Neural cell (in vitro differentiated cells): ENCODE results near the gene HTATSF1. TPM values are rescaled to one million over a fixed set of nuclear protein-coding genes. Genes with fewer than 3 reads are reported as not detected.

Experiments
- H2AFZ ChIP-seq: fragments of 200-600, 300-800 bp; sonication (generic), shearing (Covaris generic); 2 replicates; pipeline ENCODE4 v1.6.0; 2014; ENCODE audit warnings: low read depth, mild to moderate bottlenecking, antibody characterized with exemption, low read length, moderate library complexity
- H3F3A ChIP-seq: fragments of 200-600 bp; shearing (Covaris generic); 2 replicates; pipeline ENCODE4 v1.6.1; 2016; ENCODE audit warnings: mild to moderate bottlenecking, moderate library complexity, mixed read lengths, antibody characterized with exemption, low read length; ENCODE audit not compliant: insufficient read depth, poor library complexity, severe bottlenecking
- H3K27ac ChIP-seq: fragments of 200-600, 300-800 bp; sonication (generic), shearing (Covaris generic); 2 replicates; pipeline ENCODE4 v1.5.1; 2014; ENCODE audit warnings: mild to moderate bottlenecking, low read length, moderate library complexity
- H3K27me3 ChIP-seq: fragments of 300-800, 200-600 bp; sonication (generic), shearing (Covaris generic); 2 replicates; pipeline ENCODE4 v1.6.0; 2014; ENCODE audit warnings: mild to moderate bottlenecking, low read depth, low read length, moderate library complexity; ENCODE audit not compliant: insufficient read depth
- H3K36me3 ChIP-seq: fragments of 300-800, 200-600 bp; sonication (generic), shearing (Covaris generic); 2 replicates; pipeline ENCODE4 v1.5.1; 2014; ENCODE audit warnings: mild to moderate bottlenecking, antibody characterized with exemption, low read length, moderate library complexity; ENCODE audit not compliant: insufficient read depth
- H3K4me2 ChIP-seq: fragments of 300-800, 200-600 bp; sonication (generic), shearing (Covaris generic); 2 replicates; pipeline ENCODE4 v1.6.0; 2014; ENCODE audit warnings: mild to moderate bottlenecking, low read length
- H3K4me3 ChIP-seq: fragments of 300-800, 200-600 bp; sonication (generic), shearing (Covaris generic); 2 replicates; pipeline ENCODE4 v1.5.1; 2014; ENCODE audit warnings: mild to moderate bottlenecking, low read length, moderate library complexity
- H3K79me2 ChIP-seq: fragments of 200-600 bp; shearing (Covaris generic); replicated peaks from 2 replicates; pipeline ENCODE4 v1.6.0; 2014; ENCODE audit warnings: mild to moderate bottlenecking, low read length, moderate library complexity; ENCODE audit not compliant: insufficient read depth
- H3K9ac ChIP-seq: fragments of 300-800, 200-600 bp; sonication (generic), shearing (Covaris generic); 2 replicates; pipeline ENCODE4 v1.6.1; 2016; ENCODE audit warnings: mild to moderate bottlenecking, low read length, mixed read lengths
- H3K9me2 ChIP-seq: fragments of 200-600 bp; shearing (Covaris generic); 2 replicates; pipeline ENCODE4 v1.6.1; 2016; ENCODE audit warnings: mild to moderate bottlenecking, low read length, mixed read lengths; ENCODE audit not compliant: insufficient read depth
- H3K9me3 ChIP-seq: fragments of 200-600, 300-800 bp; sonication (generic), shearing (Covaris generic); 2 replicates; pipeline ENCODE4 v1.6.1; 2016; ENCODE audit warnings: mild to moderate bottlenecking, mixed run types, low read length, moderate library complexity, mixed read lengths
- H4K20me1 ChIP-seq: fragments of 200-600 bp; shearing (Covaris generic); 2 replicates; pipeline ENCODE4 v1.6.1; 2016; ENCODE audit warnings: mild to moderate bottlenecking, mixed run types; ENCODE audit not compliant: insufficient read depth
- EP300 ChIP-seq: fragments of 450-650 bp; conservative IDR thresholded peaks from 2 replicates; pipeline ENCODE4 v1.6.1; 2014; ENCODE audit warnings: antibody characterized with exemption, mild to moderate bottlenecking, moderate library complexity; ENCODE audit not compliant: poor library complexity, severe bottlenecking
- EZH2 ChIP-seq: fragments of 200-600, 300-800 bp; shearing (Covaris generic), sonication (generic); IDR thresholded peaks from 2 replicates; pipeline ENCODE4 v1.6.1; 2014; ENCODE audit warnings: antibody characterized with exemption, low read length, borderline replicate concordance, mild to moderate bottlenecking; ENCODE audit not compliant: insufficient read depth, poor library complexity, severe bottlenecking
- MXI1 ChIP-seq: fragments of 450-650 bp; conservative IDR thresholded peaks from 2 replicates; pipeline ENCODE4 v1.6.1; 2014; ENCODE audit warnings: antibody characterized with exemption, mild to moderate bottlenecking; ENCODE audit not compliant: poor library complexity, severe bottlenecking
- POLR2AphosphoS5 ChIP-seq: IDR thresholded peaks from 2 replicates; pipeline ENCODE4 v1.6.1; 2012
- RAD21 ChIP-seq: fragments of 450-650 bp; conservative IDR thresholded peaks from 2 replicates; pipeline ENCODE4 v1.6.1; 2014; ENCODE audit warnings: antibody characterized with exemption, mild to moderate bottlenecking, moderate library complexity
- SMC3 ChIP-seq: fragments of 450-650 bp; conservative IDR thresholded peaks from 2 replicates; pipeline ENCODE4 v1.6.1; 2014; ENCODE audit warnings: antibody characterized with exemption, mild to moderate bottlenecking, moderate library complexity; ENCODE audit not compliant: poor library complexity
- TAF1 ChIP-seq: IDR thresholded peaks from 2 replicates; pipeline ENCODE4 v1.6.1; 2012; ENCODE audit warnings: low read depth
- polyA plus RNA-seq: library from polyadenylated mRNA; depleted of rRNA; stranded (reverse); fragments of >200 nt; gene quantifications from 2 replicates; pipeline ENCODE4 v1.2.3, GENCODE V29; 2014
- TF ChIP-seq, protein P1 (sequence below): IDR thresholded peaks from 2 replicates; pipeline ENCODE4 v1.6.1; 2012; ENCODE audit warnings: borderline replicate concordance
- TF ChIP-seq, protein P2 (sequence below): fragments of 450-650 bp; IDR thresholded peaks from 2 replicates; pipeline ENCODE4 v1.5.1; 2014; ENCODE audit warnings: antibody characterized with exemption, mild to moderate bottlenecking, moderate library complexity; ENCODE audit not compliant: poor library complexity, severe bottlenecking

HTATSF1 gene
- polyA plus RNA-seq, 1 donor from 2014 or later = 137 TPM

DNA sequence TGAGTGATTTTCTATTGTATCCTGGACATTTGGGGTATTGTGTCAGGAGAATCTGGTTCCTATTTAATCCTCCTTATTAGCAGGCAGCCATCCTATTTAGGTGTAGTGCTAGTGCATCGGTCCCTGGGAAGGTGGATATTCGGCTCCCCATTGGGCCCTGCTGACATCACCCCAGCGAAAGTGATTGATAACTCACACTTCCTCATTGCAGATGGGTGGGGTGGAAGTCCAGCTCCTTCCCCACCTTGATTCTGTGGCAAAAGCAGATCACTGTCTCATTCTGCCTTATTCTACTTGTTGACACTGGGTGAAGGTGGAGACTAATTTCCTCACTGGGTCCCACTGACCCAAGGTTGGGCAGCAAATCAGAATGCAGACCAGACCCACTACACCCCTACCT, 32.8 kb upstream of the HTATSF1 start:
- H3K36me3 ChIP-seq = no peaks in the 10 kb centered on the region
- no peaks in the 10 kb centered on the region for H3F3A ChIP-seq
- H3K27ac ChIP-seq = no peak overlapping the region
- H3K9ac ChIP-seq = no peak overlapping the region
- H4K20me1 ChIP-seq = no peaks in the 10 kb centered on the region
- H3K9me3 ChIP-seq = no peaks in the 10 kb centered on the region
- no peak overlapping the region for H2AFZ ChIP-seq
- H3K4me3 ChIP-seq = no peak overlapping the region
- H3K27me3 ChIP-seq = no peaks in the 10 kb centered on the region
- H3K4me2 ChIP-seq = no peak overlapping the region
- no peaks in the 10 kb centered on the region for H3K79me2 ChIP-seq
- TF ChIP-seq POLR2AphosphoS5 = no peak
- TF ChIP-seq TAF1 = no peak
- no peak for TF ChIP-seq RAD21
- TF ChIP-seq EZH2 = no peak
- no peak for TF ChIP-seq MXI1
- TF ChIP-seq EP300 = no peak
- no peak for TF ChIP-seq SMC3
- H3K9me2 ChIP-seq = no peaks in the 10 kb centered on the region

DNA sequence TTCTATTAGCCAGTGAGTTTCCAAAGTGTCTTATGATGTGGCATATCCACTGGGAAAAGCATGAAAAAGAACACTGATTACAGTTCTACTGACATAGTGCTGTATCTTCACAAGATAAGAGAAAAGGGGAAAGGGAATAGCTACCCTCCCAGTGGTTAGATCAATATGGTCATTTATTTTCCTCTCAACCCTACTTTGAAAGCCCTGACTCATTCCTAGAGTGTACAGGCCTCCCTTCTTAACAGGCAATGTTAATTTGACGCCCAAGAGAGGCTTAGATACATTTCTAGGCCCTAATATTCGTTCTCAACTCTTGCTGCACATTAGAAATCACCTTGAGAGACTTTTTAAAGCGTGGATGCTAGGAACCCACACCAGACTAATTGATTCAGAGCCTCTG, 30.1 kb upstream of the HTATSF1 start:
- no peaks in the 10 kb centered on the region for H3K9me3 ChIP-seq
- no peak overlapping the region for H2AFZ ChIP-seq
- no peaks in the 10 kb centered on the region for H3K36me3 ChIP-seq
- no peak overlapping the region for H3K9ac ChIP-seq
- H3K79me2 ChIP-seq = no peaks in the 10 kb centered on the region
- no peak overlapping the region for H3K4me2 ChIP-seq
- no peak overlapping the region for H3K4me3 ChIP-seq
- H3K9me2 ChIP-seq = no peaks in the 10 kb centered on the region
- H3K27ac ChIP-seq = no peak overlapping the region
- no peaks in the 10 kb centered on the region for H3F3A ChIP-seq
- TF ChIP-seq EP300 (no peak), RAD21 (no peak), POLR2AphosphoS5 (no peak), EZH2 (no peak), SMC3 (no peak), TAF1 (no peak)
- TF ChIP-seq, protein P1, sequence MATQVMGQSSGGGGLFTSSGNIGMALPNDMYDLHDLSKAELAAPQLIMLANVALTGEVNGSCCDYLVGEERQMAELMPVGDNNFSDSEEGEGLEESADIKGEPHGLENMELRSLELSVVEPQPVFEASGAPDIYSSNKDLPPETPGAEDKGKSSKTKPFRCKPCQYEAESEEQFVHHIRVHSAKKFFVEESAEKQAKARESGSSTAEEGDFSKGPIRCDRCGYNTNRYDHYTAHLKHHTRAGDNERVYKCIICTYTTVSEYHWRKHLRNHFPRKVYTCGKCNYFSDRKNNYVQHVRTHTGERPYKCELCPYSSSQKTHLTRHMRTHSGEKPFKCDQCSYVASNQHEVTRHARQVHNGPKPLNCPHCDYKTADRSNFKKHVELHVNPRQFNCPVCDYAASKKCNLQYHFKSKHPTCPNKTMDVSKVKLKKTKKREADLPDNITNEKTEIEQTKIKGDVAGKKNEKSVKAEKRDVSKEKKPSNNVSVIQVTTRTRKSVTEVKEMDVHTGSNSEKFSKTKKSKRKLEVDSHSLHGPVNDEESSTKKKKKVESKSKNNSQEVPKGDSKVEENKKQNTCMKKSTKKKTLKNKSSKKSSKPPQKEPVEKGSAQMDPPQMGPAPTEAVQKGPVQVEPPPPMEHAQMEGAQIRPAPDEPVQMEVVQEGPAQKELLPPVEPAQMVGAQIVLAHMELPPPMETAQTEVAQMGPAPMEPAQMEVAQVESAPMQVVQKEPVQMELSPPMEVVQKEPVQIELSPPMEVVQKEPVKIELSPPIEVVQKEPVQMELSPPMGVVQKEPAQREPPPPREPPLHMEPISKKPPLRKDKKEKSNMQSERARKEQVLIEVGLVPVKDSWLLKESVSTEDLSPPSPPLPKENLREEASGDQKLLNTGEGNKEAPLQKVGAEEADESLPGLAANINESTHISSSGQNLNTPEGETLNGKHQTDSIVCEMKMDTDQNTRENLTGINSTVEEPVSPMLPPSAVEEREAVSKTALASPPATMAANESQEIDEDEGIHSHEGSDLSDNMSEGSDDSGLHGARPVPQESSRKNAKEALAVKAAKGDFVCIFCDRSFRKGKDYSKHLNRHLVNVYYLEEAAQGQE = no peak
- TF ChIP-seq, protein P2, sequence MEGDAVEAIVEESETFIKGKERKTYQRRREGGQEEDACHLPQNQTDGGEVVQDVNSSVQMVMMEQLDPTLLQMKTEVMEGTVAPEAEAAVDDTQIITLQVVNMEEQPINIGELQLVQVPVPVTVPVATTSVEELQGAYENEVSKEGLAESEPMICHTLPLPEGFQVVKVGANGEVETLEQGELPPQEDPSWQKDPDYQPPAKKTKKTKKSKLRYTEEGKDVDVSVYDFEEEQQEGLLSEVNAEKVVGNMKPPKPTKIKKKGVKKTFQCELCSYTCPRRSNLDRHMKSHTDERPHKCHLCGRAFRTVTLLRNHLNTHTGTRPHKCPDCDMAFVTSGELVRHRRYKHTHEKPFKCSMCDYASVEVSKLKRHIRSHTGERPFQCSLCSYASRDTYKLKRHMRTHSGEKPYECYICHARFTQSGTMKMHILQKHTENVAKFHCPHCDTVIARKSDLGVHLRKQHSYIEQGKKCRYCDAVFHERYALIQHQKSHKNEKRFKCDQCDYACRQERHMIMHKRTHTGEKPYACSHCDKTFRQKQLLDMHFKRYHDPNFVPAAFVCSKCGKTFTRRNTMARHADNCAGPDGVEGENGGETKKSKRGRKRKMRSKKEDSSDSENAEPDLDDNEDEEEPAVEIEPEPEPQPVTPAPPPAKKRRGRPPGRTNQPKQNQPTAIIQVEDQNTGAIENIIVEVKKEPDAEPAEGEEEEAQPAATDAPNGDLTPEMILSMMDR = no peak
- no peaks in the 10 kb centered on the region for H3K27me3 ChIP-seq
- H4K20me1 ChIP-seq = no peaks in the 10 kb centered on the region
